AG08395 (cell line): ENCODE measurements around the gene SLC12A2.

Experiments
- DNase-seq: peaks from one replicate; pipeline ENCODE4 v3.0.0; 2012; ENCODE audit warnings: mixed read lengths, low spot score

Gene SLC12A2

DNA sequence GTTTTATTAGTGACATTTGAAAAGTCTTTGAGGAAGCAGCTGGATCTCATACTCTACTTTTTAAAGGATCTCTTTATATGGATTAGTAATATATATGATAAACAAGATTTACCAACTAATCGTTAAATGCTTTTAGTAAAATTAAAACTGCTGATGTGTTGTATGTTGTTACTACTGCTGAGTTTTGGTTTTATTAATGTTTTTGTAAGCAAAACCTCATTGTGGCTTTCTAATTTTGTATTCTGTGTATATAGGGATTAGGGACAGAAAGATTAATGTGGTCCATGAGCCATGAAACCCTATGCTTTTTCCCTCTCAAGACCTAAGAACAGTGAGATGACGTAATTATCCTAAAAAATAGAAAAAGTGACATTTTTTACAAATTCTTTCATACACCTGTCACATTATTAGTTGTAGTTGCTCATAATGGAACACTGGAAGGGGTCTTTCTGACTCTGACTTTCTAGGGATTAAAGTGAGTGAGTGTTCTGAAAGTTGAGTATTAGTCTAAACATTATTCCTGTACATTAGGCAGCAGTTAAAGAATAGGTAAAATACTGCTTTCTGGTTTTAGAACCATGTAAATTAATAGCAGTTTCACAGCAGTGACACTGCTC is 85.9 kb downstream of the SLC12A2 start:
- no peak for DNase-seq

DNA sequence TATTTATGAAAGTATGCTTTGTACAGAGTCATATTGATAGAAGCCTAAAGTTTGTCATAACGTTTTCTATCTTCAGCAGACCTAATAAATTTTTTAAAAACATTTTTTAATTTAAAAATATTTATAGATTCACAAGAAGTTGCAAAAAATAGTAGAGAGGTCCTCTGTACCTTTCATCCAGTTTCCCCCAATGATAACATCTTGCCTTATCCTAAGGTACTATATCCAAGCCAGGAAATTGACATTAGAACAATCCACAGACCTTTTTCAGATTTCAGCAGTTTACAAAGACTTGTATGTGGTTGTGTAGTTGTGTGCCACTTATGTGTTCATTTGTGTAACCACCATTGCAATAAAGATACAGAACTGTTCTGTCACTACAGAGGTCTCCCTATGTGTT is 88.5 kb downstream of the SLC12A2 start:
- DNase-seq = no peak

DNA sequence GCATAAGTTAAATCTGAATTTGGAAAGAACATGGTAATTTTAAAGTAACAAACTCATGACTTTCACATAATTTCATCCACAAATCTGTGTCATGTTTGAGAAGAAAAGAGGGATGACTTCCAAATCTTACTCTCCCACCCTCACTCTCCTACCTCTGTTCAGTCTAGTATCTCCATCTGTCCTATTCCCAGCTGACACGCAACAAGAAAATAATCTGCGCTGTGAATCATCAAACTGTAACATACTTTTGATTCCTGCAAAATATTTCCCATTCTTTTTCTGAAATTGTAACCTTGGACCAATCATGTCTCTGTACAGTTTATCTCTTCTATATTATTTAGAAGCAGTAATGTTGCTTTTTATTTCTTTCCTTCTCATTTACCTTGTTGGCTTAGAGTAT is 91.4 kb downstream of the SLC12A2 start:
- DNase-seq = no peak

DNA sequence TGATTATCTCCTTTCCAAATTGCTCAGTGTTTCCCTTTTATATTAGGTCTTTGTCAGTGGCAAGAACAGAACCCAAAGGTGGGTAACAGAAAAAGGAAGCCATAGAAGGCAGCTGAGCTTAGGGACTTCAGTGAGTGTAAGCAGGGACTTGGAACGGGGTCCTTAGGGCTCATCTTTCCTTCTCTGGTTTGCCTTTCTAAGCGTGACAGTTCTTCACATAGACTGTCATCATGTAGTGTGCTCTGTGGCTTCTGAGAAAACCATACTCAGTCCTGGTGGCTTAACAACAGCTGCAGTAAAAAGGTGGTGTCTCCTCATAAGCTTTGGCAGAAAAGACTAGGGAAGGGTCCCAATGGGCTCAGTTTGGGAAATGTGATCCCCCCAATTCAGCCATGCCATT is 108.8 kb downstream of the SLC12A2 start:
- DNase-seq = no peak

DNA sequence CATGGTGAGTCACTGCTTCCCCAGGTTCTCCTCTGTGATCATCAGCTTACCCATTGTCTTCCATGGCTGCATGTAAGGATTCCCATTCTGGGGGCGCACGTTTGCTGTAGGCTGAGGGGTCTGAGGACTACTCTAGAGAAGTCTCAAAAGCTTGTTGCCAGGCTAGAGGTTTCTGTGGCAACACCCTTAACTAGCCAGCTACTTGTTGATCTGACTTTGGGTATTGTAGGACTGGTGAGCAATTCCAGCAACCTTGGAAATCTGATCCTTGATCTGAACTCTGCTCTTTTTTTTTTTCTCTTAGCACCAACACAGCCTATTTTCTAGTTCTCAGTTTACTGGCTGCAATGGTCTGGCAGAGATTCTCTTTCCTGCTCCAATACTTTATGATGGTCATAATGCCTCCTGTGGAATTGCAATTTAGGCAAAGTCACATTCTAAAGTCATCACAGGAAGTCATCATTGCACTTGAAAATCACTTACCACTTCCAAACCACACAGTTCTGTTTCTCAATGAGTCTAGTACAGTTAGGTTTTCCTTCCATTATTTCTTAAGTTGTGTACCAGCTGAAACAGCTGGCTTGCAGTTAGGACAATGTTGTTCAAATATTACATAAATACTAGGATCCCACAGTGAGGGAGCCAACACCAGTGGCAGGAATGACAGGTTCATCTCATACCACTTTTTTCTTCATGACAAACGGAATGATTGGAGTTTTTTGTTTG is 110.3 kb downstream of the SLC12A2 start:
- no peak for DNase-seq

DNA sequence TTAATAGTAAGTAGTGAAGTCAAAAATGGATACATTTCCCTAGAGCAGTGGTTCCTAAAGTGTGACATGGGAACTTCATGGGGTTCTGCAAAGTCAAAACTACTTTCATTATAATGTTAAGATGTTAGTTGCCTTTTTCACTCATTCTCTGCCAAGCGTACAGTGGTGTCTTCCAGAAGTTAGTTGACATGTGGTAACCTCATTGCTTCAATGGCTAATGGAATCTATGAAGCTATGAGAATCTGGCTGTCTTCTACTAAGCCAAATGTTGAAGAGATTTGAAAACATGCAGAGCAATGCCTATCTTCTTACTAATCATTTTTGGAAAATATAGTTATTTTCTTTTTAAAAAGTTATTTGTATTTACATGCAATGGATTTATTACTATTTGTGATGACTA is 111.8 kb downstream of the SLC12A2 start:
- DNase-seq = no peak

DNA sequence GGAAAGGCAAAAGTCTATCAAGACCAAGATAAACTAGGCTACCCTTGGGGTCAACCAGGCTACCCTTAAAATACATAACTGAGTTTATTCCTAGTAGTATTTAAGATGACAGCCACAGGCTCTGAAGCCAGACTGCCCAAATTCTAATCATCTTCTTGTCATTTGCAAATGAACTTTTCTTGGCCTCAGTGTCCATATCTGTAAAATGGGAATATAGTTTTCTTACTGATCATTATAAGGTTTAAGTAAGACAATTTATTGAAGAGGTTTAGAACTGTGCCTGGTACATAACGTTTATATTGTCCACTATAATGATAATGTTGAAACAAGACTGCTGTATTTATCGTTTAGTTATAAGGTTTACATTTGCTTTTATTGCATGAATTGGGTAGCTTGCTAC is 112.5 kb downstream of the SLC12A2 start:
- DNase-seq = no peak

DNA sequence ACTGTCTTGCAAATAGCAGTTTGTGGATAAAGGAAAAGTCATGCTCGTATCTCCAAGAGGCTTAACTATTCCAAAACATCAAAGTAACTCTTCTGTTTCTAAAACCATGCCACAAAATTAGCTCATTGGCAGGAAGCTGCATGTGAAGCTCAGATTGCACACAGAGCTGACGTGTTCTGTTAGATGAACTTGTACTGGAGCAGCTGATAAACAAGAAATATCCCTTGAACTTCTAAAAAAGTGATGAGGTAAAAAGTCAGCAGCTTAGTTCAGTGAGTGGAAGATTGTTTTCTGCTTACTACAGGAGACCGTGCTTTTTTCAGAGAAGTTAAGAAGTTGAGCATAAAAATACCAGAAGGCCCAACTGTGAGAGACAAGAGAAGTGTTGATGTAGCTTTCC is 113.2 kb downstream of the SLC12A2 start:
- DNase-seq = peak; percentile 25

DNA sequence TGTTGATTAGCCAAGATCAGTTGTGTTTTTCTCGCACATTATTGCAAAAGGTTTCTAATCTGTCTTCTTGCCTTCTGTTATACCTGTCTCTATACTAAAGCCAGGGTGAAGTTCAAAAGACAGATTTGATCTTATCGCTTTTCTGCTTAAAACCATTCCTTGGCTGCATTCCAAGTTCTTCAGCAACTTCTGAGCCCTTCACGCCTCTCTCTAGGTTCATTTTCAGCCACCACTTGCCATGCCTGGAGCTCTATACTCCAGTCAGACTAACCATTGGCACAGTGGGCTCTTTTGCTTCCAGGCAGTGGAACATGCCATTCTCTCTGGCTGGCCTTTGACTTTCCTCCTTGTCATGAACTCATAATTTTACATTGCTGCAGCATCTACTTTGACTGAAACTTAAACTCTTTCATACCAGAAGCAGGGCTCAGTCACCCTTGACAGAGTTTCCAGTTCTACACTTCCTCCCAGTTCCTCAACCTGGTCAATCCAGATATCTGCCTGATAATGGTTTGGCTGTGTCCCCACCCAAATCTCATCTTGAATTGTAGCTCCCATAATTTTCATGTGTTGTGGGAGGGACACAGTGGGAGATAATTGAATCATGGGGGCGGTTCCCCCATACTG is 114.4 kb downstream of the SLC12A2 start:
- DNase-seq = no peak

DNA sequence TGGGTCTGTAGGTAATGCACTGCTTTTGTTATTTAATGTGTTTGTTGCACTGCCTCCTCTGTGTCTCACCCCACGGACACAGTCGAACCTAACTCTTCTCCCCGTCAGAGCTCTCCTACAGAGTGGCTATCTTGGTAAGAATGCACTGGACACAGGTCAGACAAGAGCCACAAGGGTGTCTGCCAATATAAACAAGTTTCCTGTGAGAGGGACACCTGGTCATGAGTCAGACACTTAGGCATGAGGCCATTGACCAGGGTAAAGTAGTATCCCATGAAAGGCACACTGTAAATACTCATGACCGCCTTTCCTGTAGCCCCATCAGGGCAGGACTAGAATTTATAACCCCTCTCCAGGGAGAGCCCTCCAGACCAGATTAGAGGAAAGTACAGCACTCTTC is 115.5 kb downstream of the SLC12A2 start:
- DNase-seq = no peak

DNA sequence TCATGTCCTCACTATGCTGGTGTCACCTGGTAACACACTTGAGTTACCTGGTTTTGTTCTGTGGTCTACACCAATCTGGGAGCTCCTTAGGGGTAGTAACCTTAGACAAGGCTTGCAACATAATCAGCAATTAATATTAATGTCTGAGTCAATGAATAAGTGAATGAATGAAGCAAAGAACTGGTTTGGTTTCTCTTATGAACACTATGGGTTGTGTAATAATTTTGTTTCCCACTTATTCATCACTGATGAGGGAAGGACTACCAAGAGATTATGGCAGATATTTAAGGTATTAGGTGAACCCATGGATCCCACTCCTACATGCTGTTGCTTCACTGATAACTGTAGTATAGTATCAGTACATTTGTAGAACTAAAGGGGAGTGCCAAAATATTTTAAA is 116.0 kb downstream of the SLC12A2 start:
- no peak for DNase-seq

DNA sequence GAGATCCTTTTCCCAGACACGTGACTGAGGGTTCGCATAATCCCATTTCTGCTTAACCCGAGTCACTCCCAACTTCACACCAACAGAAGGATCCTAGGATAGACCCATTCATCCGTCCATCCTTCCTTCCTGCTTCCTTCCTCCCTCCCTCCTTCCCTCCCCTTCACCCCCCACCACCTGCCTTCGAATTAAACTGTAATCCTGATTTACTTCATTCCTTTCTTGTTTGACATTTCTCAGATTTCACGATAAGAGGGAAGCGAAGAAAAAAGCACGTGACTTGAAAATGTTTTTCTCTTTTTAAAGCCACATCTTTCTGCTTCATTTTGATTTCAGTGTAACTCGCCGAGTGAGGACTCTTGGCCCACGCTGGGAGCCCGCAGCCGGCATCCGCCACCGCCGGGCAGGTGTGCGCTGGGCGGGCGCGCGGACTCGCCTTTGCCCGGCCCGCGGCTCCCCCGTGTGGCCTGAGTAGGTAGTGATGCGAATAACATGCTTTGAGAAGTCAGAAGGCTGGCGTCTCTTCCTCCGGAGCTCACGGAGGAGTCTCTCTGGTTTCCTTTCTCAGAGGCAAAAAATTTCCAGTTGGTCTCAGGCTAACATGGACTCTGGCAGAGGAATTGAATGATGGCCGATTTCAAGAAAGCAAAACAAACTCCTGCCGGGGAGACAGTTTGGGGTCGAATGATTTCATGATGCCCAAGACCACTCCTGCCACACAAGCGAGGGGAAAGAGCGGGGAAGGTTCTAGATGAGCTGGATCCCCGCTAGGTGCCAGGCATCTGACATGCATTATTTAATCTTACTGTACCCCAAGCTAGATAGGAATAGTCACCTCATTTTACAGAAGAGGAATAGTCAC is 117.7 kb downstream of the SLC12A2 start:
- peak; percentile 79 for DNase-seq

DNA sequence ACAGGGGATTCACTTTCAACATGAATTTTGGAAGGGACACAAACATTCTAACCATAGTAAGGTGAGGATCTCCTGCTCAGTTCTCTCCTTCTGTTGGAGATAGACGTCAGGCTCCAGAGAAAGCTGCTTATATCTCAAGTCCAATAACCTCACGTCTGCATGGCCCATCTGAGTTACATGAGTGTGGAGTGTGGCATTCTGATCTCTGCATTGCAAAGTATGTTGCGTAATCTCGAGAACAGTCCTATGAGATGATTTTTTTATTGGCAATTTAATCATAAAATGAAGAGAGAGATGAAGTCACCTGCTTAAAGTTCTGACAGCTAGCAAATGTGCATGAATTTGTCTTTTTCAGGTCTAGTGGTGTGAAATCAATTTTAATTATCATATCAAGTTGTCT is 118.8 kb downstream of the SLC12A2 start:
- no peak for DNase-seq

DNA sequence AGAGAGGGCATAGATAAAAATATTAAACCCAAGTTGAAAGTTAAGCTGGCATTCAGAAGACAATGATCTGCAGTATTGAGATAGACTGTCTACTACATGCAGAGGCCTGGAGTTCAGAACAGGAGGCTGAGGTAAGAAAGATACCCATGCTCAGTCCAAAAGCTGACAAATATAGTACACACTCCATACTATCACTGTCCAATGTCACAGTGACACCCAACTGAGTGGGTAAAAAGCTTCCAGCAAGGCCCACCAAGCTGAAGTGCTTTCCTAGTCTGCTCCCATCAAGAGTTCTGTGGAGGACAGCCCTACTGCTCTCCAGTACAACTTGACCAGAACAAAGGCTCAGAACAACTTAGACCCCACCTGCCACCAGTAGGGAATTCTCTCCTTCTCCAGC is 124.9 kb downstream of the SLC12A2 start:
- DNase-seq = no peak

DNA sequence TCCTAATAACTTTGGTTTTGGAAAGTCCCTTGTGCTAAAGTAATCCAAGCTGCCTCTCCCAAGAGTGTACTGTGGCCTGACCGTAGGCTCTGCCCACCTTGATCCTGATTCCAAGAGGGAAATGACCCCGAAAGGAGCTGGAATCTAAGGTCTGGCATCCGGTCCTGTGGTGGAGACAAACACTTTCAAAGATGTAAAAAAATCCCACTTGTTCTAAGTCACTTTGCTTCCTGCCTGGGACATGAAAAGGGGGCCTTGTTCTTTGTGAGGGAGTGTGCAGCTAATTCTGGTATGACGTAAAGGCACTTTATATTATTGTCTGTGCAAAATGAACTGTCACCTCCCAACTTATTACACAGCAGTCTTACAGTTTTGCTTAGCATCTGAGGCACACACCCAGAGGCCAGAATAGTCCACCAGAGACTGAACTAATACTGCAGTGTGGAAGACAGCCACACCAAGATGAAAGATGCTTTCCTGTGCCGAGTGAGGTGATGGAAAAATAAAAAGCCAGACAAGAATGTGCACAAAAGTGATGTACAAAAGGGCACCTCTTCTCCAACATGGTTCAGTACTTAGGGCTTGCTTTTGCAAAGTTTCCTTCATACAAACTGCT is 128.7 kb downstream of the SLC12A2 start:
- no peak for DNase-seq

DNA sequence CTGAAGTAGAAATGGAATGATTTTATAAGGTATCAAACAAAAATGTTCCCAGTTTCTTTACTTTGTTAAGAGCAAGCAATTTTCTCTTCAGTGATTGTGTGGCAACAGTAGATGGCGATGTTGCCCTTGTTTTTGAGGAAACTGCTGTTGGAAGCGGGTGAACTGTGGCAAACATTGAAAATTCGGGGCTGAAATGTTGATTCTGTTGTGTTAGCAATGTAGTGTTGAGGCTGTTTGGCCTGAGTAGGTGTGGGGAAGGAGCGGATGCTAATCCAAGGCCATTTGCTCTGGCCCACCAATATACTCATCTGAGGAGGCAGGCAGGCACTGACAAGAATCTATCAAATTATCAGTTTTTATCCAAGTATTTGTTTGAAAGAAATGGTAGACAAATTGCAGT is 129.8 kb downstream of the SLC12A2 start:
- peak; percentile 61 for DNase-seq

DNA sequence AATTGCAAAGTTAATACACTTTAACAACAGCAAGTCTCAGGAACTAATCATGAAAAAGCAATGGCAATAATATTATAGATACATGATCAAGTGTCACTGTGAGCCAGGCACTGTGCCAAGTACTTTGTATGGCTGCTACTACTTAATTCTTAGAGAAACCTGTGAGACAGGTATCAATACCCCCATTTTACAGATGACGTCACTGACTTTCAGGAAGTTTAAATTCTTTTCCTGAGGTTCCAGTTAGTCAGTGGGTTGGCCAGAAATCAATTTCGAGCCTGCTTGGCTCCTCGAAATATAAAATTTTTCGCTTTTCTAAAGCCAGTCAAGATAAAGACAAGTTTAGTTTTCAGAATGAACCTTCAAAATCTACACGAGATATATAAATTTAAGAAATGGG is 130.3 kb downstream of the SLC12A2 start:
- no peak for DNase-seq

DNA sequence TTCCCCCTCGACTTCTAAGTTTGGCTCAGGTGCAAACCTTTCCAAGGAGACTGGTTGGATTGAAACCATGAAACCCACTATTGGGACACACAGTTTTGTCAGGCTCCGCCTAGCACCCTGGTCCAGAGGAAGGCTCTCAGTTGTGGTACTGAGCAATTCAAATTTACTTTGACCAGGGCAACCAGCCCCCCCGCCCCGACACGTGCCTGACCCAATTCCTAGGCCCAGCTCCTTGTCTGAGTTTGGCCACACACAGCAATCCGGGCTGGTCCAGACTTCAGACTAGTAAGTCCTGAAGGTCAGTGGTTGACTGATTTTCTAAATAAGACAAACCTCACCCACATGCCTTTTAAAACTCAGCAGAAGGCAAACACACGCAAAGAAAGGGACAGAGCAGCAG is 132.7 kb downstream of the SLC12A2 start:
- DNase-seq = no peak

DNA sequence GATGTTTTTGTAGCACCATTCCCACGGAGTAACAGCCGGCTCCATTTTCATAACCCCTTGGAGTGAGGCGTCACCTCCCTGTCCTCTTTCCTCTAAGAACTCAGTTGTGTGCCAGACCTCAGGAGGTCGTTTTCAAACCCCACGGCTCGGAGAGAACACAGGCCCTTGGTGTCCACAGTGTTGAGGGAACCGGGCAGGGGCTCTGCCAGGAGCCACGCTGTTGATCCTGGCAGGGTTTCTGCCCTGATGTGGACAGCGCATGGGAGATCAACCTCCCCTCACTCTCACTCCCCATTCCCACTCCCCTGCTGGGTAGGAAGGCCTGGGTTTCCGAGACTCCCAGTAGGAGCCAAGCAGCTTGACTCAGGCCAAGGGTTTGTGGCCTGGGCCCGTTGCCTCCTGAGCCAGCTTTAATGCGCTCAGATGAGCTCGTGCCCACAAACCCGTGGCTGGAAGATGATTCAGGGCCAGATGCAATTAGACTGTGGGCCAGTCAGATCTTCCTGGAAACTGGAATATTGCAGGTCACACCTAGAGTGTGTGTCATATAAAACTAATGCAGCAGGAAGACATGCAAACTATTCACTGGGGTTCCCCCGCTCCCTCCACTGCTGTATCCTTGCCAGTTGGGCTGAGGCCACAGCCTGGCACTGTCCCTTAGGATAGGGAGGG is 133.4 kb downstream of the SLC12A2 start:
- peak; percentile 80 for DNase-seq

DNA sequence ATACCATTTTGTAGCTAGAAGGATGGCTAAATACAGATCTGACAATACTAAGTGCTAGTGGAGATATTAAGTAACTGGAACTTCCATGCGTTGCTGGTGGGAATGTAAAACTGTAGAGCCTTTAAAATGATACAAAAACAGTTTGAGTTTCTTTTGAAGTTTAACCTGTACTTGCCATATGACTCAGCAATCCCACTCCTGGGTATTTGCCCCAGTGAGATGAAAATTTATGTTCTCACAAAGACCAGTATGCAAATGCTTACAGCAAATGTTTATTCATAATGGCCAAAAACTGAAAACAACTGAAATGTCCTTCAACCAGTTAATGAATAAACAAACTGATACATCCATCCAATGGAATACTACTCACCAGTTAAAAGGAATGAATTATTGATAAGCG is 137.3 kb downstream of the SLC12A2 start:
- no peak for DNase-seq

DNA sequence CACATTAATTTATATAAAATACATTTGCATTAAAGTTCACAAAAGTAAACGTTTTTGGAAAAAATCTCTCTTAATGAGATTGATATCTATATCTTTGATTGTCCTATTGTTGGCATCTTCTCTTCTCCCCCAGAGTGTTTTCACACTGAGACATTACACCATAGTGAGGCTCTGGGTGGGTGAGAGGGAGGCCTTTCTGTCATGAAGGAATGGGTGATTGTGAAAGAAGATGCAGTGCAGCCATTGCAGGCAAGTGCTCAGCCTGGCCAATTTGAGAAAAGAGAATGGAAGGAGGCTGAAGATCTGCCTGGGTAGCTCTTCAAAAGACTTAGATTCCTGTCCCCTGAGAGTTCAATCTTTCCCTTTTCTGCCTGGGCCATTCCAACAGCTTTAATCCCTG is 140.8 kb downstream of the SLC12A2 start:
- DNase-seq = no peak
